Left kidney (tissue), 2 donors: ENCODE data around the gene IL22. TPM values are rescaled to one million over a fixed set of nuclear protein-coding genes. Genes with fewer than 3 reads are reported as not detected.

Experiments used
- DNase-seq: peaks from one replicate; pipeline ENCODE4 v3.0.0-alpha.2; 2013
- polyA plus RNA-seq: library from polyadenylated mRNA; unstranded; fragments of 120-200 nt; gene quantifications from one replicate; pipeline ENCODE4 v1.2.1, GENCODE V29; 2013; ENCODE audit not compliant: insufficient read length

IL22 gene
- polyA plus RNA-seq, 1 donor: not detected

DNA sequence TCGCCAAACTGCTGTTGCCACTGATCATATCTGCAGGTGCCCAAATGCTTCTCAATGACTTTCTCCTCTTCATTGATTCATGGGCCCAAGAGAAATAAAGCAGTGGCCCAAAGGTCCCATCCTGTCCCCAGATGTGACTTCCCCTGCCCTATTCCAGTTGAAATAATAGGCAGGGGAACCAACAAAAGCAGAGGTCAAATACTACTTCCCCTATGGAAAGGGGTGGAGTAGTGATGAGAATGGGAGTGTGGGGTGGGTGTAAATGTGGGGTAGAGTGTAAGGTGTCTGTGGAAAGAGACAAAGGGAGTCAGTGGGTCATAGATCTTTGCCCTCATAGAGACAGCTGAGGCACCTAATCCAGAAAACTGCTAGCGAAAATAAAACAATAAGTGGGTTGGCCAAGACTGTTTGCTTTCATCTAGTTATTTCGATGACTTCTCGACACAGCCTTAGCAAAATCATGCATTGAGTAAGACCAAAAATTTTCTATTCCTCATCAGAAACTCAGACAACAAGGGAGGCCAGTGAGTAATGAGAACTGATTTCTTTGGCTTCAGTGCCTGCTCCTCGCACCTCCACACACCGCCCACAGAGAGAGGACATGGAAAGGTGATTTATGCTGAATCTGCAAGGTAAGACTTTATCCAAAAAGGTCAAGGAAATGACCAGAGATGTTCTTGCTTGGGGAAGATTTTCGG lies 10.9 kb upstream of the IL22 start:
- DNase-seq: no peak

DNA sequence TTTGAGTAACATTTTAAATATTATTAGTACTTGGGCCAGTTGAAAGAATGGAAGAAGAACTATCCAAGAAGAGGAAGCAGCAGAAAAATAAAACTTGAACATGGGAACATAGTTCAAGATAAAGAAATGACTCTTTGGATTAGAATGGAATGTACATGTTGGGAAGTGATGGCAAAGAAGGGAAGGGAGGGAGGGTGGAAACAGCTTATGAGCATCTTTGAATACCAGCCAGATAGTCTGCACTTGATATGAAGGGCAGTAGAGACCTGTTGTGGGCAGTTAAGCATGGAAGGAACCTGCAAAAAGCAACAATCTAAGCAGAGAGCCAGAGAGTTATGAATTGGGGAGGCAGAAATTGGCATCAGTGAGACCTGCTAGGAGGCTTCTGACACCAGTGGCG lies 10.0 kb upstream of the IL22 start:
- no peak for DNase-seq

DNA sequence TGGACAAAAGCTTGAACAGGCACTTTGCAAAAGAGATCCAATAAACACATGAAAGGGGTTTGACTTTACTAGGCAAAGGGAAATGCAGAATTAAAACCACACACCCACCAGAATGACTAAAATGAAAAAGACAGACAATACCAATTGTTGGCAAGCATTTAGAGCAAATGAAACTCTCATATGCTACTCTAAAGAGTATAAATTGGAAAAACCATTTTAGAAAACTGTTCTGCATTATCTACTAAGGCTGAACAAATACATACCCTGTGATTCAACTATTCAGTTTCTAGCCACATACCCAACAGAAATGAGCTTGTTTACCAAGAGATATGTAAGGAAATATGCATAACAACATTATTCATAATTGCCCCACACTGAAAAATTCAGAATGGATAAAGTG lies 8.5 kb upstream of the IL22 start:
- DNase-seq: no peak

DNA sequence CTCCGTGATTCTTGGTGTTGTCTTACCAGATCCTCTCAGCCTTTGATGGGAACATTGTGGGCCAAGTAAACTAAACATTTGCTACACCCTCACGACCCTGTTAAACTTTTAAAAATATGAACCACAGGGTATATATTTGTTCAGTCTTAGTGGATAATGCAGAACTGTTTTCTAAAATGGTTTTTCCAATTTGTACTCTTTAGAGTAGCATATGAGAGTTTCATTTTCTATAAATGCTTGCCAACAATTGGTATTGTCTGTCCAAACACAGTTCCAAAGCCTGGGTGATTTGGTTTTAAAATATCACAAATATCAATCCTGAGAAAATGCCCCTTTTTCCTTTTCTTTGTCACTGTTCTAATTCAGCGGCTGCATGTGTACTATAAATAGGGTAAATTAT lies 6.7 kb upstream of the IL22 start:
- DNase-seq: no peak

DNA sequence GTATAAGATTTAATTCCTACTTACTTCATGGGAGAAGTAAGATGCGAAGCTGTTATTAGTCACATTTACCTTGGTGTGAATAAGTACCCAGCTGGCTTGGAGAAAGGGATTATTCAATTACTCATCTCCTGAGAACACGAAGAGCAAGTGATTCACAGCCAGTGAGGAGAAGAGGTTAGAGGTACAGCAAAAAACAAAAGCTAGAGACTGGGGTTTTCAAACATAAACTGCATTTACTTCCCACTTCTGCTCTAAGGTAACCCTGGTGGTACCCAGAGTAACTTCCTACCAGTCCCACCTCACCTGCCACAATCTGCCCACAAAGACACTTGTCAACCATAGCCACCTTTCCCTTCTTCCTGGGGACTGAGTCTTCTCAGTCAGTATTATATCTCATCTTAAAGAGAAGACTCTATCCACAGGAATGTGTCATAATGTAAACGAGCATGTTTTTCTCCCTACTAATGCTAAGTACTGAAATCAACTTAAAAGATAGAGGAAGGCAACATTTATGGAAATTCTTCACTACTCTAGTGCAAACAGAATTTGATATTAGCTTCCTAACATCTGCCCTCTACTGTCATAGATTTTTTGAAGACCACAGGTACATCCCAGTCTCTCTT lies 6.0 kb upstream of the IL22 start:
- no peak for DNase-seq

DNA sequence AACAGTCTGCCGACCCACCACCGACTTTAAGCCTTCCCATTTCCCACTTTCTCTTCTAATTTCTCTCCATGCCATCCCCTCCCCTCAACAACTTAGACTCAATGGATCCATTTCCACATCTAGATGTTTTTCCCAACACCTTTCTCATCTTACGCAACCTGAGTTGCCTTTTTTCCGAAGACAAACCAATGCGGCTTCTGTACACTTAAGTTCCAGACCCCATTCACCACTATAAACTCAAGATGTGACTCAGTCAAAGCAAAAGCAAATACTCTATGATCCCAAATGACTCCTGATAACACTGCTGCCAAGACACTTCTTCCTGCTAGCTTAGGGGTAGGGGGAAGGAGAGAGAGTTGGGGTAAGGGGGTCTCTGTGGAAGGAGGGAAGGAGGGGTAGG lies 1.3 kb downstream of the IL22 start:
- DNase-seq: no peak

DNA sequence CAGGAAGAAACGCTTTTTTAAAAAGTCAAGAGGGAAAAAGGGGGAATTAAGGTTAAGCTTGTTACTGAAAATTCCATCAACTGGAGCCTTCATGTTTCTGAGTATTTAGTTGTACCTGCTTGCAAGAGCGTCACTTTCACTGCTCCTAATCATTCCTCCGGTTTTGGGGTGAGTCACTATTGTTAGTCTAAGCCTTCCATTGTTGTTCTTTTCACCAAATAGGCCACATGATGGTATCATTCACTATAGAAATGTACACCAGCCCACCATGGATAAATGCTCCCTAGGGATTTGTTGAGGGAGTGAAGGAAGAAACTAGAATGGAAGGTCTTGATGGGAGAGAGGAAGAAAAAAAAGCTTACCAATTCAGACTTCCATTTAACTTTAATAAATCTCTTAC lies 3.0 kb downstream of the IL22 start:
- no peak for DNase-seq

DNA sequence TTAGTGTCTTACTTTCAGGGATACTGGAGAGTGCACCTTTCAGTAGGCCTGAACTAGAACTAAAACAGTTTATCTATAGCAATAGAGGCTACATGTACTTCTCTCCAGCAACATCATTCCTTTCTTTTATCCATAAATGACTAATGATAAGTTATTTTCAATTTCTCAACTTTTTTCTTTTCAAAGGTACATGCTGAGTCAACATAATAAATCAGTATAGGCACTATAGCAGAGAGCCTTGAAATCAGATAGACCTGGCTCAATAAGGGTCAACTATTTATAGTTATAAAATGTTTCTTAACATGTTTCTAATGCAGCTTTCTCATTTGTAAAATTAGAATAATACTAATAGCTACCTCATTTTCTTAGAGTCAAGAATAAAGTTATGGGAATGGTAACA lies 5.6 kb downstream of the IL22 start:
- no peak for DNase-seq

DNA sequence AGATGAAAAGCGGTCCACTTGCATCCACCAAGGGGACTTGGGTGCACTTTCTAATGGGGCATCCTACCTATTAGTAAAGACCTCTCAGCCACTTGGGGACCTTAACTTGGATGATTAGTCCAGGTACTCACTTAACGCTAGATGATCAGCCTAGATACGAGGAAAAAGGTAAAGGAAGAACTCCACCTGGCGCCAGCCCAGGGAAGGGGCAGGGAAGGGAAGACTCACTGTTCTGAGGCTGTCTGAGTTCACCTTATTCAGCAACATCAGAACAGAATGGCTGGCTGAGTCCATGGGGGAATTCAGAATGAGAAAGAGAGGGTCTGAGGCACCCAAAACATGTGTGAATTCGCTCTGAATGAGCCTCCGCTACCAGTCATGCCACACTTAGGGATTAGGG lies 7.1 kb downstream of the IL22 start:
- no peak for DNase-seq

DNA sequence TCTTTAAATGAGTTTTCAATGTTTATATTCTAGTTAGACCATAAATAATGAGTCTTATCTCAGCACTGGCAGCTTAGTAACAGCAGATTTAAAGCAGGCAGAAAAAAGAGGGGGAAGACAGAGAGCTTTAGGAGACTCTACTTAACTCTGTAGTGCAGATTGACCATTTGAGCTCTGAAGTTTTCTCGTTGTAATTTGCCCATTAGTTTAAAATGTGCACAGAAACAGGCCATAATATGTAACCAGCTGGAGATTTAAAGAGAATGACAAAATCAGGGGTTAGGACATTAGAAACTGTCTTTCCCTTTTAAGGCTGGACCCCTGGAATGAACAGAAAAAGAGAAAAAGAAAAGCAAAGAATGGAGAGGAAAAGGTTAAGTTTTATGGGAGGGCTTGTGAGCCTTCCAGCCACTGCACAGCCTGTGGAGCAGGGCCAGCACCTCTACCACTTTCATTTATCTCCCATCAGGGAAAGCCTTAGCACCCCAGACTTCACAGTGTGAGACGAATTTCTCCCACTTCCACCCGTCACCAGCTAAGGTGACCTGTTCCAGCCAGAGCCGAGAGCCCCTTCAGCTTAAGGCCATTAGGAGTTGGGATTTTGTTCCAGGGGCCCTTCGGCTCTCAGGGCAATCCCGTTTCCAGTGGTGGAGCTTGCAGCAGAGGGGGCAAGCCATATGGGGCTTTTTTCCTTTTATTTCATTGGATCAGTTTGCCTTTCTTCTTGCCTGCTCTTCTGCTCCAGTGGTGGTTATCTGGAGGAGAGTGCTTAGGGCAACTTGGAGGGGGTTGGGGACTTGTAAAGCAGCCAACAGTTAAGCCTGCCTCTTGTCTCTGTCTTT lies 8.0 kb downstream of the IL22 start:
- peak; percentile 50 for DNase-seq

DNA sequence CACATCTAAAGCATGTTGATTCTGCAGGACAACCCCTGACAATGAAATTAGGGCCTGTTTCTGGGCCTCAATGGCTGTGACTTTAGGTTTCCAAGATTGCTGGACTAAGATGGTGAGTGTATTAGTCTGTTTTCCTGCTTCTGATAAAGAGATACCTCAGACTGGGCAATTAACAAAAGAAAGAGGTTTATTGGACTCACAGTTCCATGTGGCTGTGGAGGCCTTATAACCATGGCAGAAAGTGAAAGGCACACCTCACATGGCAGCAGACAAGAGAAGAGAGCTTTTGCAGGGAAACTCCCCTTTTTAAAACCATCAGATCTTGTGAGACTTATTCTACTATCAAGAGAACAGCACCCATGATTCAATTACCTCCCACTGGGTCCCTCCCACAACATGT lies 10.6 kb downstream of the IL22 start:
- no peak for DNase-seq

DNA sequence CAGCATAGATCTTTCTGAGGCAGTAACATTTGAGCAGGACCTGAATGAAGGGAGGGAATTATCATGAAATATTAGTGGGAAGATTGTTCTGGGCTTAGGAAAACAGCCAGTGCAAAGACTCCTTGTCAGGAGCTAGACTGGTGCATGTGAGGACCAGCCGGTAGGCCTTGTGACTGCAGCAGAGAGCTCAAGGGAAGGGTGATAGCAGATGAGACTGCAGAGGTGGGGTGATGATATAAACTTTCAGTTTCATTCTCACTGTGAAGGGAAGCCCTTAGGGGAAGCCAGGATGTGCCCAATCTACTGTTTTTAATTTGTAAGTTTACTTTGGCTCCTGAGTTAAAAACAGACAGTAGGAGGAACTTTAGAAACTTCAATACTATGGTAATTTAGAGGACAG lies 12.4 kb downstream of the IL22 start:
- no peak for DNase-seq

DNA sequence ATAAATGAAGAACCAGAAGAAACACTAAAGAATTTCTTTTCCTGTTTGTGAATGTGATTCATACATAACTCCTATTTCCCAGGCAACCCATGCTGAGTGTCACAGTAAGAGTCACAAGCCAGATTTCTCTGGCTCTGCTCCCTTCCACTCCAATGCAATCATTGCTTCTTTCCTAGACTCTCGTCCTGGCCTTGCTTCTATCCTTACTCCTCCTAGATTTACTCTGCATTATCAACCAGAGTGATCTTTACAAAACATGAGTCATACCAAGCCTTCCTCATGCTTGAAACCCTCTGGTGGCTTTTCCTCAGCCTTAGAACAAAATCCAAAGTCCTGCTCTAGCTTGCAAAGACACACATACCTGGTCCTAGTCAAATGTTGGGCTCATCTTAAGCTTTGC lies 13.3 kb downstream of the IL22 start:
- no peak for DNase-seq

DNA sequence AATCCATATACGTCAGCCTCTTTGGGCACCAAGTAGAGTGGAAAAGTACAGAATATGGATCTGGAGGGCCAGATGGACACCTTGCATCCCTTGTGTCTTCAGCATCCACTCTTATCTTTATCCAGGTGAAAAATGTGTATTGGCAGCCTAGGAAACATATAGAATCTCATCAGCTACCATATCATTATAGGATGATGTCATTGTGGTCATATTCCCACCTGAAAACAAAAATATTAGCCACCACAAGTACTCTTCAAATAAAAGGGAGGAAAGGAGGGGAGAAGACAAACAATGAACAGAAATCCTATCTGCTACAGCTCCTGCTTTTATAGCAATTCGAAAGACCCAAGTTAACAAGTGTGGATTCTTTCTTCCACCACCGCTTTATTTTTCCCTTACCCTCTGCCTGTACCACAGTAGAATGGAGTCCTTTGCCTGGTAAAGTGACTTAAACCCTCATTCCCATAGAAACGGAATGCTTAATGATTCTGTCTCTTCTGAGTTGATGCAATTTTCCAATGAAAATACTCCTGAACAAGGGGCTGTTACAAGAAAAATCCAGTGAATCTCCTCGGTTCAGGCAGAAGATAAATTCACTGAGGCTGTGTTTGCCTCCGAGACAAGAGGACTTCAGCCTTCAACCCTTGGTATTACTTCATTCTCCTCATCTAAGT lies 14.0 kb downstream of the IL22 start:
- DNase-seq: no peak

DNA sequence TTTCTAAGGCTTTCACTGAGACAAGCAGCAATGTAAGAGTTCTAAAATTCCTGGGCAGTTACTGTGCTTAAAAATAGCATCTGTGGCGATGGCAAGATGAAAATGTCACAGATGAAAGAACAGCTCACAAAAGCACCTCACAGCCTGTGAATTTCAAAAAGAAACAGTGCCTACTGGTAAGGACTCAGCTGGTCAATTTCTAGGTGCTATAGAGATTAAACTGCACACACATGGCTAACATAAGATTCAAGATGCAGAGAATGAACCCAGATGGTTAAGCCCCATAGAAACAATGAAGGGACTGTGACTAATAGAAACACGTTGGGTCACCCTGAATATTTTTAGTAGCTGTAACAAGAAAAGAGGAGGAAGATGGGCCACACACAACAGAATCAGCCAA lies 15.8 kb downstream of the IL22 start:
- no peak for DNase-seq

DNA sequence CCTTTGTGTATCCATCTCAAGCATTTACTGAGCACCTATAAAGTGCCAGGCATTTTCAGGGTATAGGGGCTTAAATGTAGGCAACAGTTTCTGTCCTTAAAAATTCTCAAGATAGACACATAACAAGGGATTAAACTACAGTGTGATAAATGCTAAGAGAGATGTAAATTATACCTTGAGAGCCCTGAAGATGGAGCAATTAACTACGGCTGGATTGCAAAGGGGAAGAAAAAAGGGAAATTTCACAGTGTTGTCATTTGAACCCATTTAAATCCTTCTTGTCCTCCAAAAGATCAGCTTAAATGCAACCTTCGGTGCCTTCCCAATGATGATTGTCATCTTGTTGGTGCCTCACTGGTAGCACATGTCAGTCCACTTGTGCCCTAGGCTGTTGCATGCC lies 16.3 kb downstream of the IL22 start:
- no peak for DNase-seq

DNA sequence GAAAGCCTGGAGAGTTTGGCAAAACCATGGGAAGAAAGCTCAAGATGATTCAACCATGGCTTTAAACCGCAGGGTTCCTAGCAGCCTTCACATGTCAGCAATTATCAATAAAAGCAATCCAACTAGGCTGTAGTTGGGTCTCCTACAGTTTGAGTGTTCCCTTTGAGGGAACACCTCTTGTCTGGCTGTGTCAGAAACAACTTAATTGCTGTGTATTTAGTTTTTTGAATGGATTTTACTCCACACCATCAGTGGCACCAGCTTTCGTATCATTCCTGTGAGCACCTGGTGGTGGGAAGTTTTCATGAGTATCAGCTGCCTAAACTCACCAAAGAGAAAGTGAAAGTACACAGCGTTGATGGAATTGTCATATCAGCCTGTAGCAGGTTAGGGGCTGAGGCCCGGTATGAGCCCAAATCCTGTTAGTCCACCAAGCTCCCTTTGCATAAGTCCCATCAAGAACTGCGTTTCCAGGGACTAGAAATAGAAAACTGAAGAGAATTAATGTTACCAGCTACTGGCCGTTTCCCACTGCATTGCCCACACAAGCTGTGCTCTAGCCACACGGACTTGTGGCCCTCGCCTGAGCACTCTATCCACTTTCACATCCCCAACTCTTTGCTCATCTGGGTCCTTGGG lies 16.9 kb downstream of the IL22 start:
- no peak for DNase-seq

DNA sequence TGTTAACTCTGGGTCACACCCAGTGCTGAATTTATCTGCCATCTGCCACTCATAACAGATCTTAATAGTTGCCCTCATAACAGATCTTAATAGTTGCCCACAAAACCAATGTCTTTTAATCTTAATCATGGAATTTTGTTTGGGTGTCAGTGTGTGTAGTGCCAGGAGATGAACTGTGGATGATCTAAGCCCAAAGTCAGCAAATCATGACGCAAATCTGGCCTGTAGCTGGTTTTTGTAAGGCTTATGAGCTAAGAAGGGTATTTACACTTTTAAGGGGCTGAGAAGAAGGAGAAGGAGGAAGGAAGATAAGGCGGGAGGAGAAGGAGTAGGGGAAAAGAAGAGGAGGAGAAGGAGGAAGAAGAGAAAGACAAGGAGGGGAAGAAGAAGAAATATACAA lies 17.8 kb downstream of the IL22 start:
- DNase-seq: no peak

DNA sequence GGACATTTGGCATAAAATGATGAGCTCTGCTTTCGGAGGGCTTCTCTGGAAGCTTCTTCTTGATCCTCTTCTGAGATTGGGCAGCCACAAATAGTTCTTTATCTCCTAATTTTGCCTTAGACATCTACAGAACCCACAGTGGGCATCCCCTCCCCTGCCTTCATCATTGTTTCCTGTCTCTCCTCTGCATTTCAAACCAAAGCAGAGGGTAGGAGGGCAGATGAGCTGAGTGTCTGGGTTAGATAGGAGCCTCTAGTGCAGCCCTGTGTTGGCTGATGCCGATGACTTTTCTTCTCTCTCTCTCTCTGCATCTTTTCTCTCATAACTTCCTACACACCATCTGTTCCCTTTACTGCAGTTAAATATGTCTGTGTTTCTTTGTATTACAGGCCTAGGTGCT lies 19.3 kb downstream of the IL22 start:
- no peak for DNase-seq

DNA sequence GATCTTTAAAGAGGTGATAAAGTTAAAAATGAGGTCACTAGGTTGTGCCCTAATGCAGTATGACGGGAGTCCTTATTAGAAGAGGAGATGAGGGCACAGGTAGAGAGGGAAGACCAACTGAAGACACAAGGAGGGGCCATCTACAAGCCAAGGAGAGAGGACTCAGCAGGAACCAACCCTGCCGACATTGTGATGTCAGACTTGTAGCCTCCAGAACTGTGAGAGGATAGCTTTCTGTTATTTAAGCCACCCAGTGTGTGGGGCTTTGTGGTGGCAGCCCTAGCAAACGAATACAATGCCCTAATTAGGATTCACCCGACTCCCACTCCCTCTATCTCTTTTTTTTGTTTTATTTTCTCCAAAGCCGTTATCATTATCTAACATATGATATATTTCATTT lies 19.9 kb downstream of the IL22 start:
- no peak for DNase-seq

DNA sequence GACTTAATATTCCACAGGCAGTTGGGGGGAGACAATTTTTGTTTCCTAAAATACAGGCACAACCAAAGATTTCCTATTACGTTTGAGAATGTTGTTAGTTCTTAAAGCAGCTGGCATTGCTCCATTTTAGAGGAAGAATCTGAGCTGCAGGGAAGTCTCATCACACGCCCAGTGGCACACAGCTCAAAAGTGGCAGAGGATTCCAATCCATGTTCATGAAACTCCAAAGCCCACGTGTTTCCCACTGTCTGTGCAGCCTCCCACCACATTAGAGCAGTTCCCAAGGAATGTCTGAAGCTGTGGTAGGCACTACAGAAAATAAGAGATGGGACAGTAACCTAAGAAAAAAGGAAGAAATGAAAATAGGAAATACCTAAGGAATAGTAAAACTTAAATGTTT lies 21.7 kb downstream of the IL22 start:
- no peak for DNase-seq

DNA sequence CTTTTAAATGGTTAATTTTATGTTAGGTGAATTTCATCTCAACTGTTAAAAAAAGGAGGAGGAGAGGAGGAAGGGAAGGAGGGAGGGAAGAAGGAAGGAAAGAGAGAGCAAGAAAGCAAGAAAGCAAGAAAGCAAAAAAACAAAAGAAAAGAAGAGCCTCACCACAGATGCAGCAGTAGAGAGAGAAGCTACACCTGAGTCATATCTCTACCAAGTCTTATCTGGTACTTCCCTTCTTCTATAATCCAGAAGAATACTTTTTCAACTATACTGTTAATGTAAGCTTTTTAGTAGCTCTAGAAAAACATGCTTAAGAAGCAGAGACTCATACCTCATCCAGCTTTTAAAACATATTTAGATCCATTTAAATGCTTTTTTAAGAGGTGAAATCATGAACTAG lies 22.2 kb downstream of the IL22 start:
- no peak for DNase-seq
